CD4-positive, alpha-beta T cell treated with Interleukin-6 for 4 hours (primary cell): ENCODE data around the gene LELP1.
"Not testable (repeated sequence)": the region's sequence is repeated elsewhere in the genome, so short reads cannot be mapped to it uniquely, and the experiment has no call there.

ENCODE experiments used
- DNase-seq: peaks from one replicate; pipeline ENCODE4 v3.0.0-alpha.2; 2020; ENCODE audit warnings: mixed read lengths

Gene LELP1

GRCh38 chr1:153229076-153229829 is 26.0 kb downstream of the LELP1 start:
- not testable (repeated sequence) for DNase-seq

GRCh38 chr1:153231363-153231762 is 28.1 kb downstream of the LELP1 start:
- no peak for DNase-seq

- DNase-seq, result no peak
Measured at GRCh38 chr1:153231785-153232184, 28.6 kb downstream of the LELP1 start.

DNA sequence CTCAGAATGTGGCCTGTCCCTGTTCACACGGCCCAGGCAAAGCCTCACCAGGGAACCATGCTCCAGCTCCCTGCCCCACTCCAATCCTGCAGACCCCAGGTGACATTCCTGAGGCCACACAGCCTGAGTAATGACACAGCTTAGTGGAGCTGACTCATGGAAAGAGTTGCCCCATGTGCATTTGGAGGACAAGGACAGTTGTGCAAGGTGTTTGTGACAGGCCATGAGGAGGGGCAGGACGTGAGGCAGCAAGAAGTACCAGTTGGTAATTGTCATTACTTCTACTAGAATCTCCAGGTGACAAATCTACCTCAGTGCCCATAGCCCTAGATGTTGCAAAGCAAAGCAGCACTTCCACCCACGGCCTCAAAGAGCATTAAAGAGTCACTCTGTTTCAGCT is 29.3 kb downstream of the LELP1 start:
- no peak for DNase-seq

GRCh38 chr1:153233448-153233847 is 30.2 kb downstream of the LELP1 start:
- no peak for DNase-seq

DNA sequence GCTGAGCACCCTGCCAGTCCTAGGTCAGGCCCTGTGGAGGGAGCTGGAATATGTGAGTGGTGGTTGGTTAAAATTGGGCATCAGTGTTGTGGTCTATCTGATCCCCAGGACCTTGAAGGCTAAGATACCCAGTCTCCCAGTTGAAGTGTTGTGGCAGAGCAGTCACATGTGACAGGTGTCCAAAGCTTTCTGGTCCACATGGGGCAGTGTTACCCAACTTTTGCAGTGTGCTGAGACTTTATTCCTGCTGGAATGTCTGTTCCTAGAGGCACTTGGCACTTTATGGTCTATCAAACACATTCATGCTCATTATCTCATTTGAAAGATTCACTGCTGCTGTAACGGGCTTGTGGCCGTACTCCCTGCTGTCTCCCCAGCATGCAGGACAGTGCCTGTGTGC is 35.3 kb downstream of the LELP1 start:
- no peak for DNase-seq

DNA sequence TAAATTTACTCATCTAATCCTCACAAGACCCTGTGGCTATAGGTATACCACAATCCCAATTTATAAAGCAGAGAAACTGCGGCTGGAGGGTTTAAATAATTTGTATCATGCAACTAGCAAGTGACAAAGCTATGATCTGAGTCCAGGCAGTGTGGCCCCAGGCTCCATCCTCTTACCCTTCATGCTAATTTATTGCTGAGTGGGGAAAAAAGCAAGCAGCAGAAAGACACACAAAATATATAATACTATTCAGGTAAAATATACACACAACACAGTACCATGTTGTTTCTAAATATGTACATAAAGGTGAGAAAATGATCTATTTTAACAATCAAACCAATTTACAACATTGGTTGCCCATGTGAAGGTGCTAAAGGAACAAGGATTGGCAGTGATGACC is 38.9 kb downstream of the LELP1 start:
- no peak for DNase-seq

DNA sequence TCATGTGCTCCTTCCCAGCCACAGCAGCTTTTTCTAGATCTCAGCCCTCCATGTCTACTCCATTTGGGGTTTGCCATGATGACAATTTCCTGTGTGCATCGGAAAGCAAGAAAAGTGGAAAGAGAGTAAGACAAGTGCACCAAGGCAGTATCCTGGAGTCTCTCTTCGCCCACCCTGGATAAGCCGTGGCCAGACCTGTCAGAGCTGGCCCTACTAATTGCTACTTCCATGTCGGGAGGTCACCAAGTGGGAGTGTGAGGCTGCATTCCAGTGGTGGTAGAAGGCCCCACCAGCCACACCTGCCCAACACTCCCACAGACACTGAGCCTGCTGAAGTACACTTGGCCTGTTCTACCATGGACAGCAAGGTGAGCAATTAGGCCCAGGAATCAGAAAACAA is 42.2 kb downstream of the LELP1 start:
- no peak for DNase-seq

DNA sequence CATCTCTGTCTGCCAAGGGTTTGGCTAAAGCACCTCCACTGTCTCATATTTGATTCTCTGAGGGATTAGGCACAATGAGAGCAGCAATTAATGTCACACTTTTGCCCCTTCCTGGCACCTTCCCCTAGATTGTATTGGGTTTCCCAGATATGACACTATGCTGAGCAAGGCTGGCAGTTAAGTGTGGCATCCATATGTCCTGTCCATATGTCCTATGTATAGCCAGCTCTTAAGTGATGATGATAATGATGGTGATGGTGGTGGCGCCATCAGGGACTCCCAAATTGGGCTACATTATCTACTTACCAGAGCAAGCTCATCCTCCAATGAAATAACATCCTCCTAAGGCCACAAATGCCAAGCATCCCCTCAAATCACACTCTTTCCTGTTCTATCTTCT is 42.8 kb downstream of the LELP1 start:
- DNase-seq, result no peak

DNA sequence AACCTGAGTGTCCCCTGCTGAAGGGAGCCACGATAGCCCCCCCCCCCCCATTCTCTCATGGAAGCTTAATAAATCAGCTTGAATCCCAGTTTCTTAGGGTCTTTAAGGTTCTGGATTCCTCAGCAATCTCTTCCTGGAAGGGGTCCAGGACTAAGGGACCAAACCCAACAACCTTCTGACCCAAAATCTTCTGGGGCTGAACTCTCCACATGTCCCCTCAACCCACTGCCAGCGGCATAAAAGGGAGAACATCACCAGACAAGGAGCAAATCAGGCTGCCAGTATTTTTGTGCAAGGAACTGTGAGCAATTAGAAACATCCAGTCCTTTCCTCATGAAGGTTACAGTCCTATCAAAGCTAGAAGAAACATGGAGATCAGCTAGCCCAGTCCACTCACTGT is 43.6 kb downstream of the LELP1 start:
- no peak for DNase-seq

- no peak for DNase-seq
Measured at GRCh38 chr1:153248176-153248879, 45.1 kb downstream of the LELP1 start.

DNA sequence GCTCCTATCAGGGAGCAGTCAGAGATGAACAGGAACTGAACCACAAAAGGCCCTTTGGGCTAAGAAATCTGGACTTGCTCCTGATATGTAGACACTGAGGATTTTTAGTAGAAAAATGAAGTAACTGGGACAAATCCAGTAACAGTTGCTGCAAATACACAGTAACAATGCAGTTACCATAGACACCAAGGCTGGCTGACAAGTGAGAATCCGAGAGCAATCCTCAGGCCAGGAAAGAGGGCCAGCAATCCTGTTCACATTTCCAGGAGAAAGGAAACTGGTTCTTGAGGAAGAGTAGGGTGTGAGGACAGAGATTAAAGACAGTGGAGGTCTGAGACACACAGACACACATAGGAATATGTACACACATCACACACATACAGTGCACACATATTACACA is 46.9 kb downstream of the LELP1 start:
- no peak for DNase-seq

DNA sequence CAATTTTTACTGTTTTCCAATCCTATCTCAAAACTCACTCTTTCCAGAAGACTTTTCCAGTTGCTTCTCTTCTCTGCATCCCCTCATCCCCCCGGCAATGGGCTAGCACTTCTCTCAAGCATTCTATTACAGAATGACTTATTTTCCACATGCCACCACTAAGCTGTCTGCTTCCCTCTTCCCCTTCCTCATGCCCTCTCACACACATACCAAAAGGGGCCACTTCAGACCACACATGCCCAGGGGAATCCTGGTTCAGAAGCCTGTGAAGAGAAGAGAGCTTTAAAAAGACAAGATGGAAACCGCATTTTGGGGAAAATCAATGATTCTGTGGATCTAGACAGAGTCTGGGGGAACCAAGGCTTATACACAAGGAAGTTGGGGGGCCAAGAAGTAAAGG is 47.9 kb downstream of the LELP1 start:
- DNase-seq, result no peak

DNA sequence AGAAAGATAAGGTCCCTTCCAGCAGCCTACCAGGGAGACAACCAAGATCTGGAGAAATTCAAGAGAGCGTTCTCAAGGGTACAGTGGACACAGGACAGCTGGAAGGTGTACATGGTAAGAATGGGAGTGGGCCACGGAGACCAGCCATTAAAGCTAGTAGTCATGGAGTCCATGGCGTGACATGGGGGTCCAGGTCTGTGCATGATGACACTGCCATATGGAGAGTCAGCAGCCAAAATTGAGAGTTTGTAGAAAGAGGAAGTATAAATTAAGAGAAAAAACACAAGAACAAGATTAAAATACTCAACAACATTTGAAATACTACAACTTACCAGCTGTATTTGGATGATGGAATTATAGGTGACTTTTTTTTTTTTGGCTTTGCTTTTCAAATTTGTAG is 48.3 kb downstream of the LELP1 start:
- no peak for DNase-seq

- DNase-seq, result no peak
Measured at GRCh38 chr1:153251988-153252387, 48.8 kb downstream of the LELP1 start.

GRCh38 chr1:153253076-153253475 is 49.8 kb downstream of the LELP1 start:
- DNase-seq, result no peak

DNA sequence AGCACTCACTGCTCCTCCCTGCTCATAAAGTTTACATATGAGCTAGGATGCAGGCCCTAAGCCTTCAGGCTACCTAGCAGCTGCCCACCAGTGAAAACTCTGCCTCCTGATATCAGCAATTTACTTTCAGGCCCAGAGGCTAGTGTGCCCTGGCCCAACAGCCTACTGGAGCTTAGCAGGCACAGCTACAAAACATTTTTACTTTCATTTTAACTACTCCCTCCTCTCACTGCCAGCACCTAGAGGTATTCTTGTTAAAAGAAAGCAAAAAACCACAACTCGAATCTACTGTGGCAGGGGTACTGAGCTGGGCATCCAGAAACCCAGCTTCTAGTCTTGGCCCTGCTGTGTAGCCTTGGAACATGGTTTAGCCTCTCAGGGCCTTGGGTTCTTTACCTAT is 50.5 kb downstream of the LELP1 start:
- DNase-seq, result no peak
